K562 (cell line): ENCODE measurements around the gene CMBL. TPM values are rescaled to one million over a fixed set of nuclear protein-coding genes. Genes with fewer than 3 reads are reported as not detected.

Experiments used
- ATAC-seq: fragments of 200-7000 bp; cut with Tn5 transposase; 3 replicates; pipeline ENCODE4 v1.9.1; 2020; ENCODE audit warnings: moderate library complexity
- BruUV-seq: library from RNA; stranded (reverse); fragments of 400-500 nt; replicated peaks from 2 replicates; lab custom pipeline; 2021; lab: Mats Ljungman, UMichigan
- CTCF ChIA-PET: fragments of 300-600 bp; formaldehyde crosslinking; extraction: SDS; loops from one replicate; lab custom pipeline; 2021; ENCODE audit warnings: low intra/inter-chr PET ratio; lab: Yijun Ruan, JAX
- POLR2A ChIA-PET: fragments of 300-600, 350-650 bp; sonication (Branson Sonifier 250); formaldehyde crosslinking; extraction: SDS; loops from one replicate; lab custom pipeline; 2021; ENCODE audit warnings: antibody characterized with exemption, inconsistent platforms; lab: Yijun Ruan, JAX
- DNase-seq, 4 experiments: peaks; one replicate each; pipeline versions ENCODE4 v3.0.0 to v3.0.0-alpha.2; 2011 to 2018; ENCODE audit warnings: low spot score in 3 of 4, mixed read lengths in 3 of 4; ENCODE audit errors: extremely low read depth in 1 of 4
- FAIRE-seq: peaks from 2 replicates; lab custom pipeline; 2011; peaks lifted over from hg19 to GRCh38; lab: Jason Lieb, UNC
- H2AFZ ChIP-seq: 2 replicates; pipeline ENCODE4 v1.6.0; 2011; ENCODE audit warnings: low read depth, low read length, control low read depth, inconsistent platforms
- H3K27ac ChIP-seq: fragments of 200-600 bp; 3 replicates; pipeline ENCODE4 v1.8.0; 2011; ENCODE audit warnings: low read depth, mild to moderate bottlenecking, control low read depth, inconsistent platforms, low read length, moderate library complexity, mixed read lengths; ENCODE audit errors: extremely low read depth
- H3K27me3 ChIP-seq, 2 experiments: fragments of 300-600 bp in 1 of 2; 2 replicates in 1 of 2; 3 replicates in 1 of 2; pipeline versions ENCODE4 v1.6.0 to v1.8.0; 2011; ENCODE audit warnings: inconsistent platforms in 2 of 2, low read length in 2 of 2, mild to moderate bottlenecking in 1 of 2, mixed read lengths in 1 of 2, moderate library complexity in 1 of 2; ENCODE audit not compliant: control insufficient read depth in 2 of 2, insufficient read depth in 2 of 2
- H3K36me3 ChIP-seq: fragments of 300-600 bp; 3 replicates; pipeline ENCODE4 v1.8.0; 2011; ENCODE audit warnings: mild to moderate bottlenecking, low read length, inconsistent platforms; ENCODE audit not compliant: control insufficient read depth, insufficient read depth
- H3K4me1 ChIP-seq, 2 experiments: fragments of 200-600 bp in 1 of 2; replicated peaks in 1 of 2; 2 replicates in 1 of 2; 3 replicates in 1 of 2; pipeline versions ENCODE4 v1.5.1 to v1.8.0; 2011; ENCODE audit warnings: inconsistent platforms in 2 of 2, low read length in 2 of 2, mild to moderate bottlenecking in 1 of 2, mixed read lengths in 1 of 2, moderate library complexity in 1 of 2; ENCODE audit not compliant: control insufficient read depth in 2 of 2, insufficient read depth in 2 of 2
- H3K4me2 ChIP-seq: 2 replicates; pipeline ENCODE4 v1.6.1; 2011; ENCODE audit warnings: low read length, control low read depth, inconsistent platforms, mixed read lengths; ENCODE audit not compliant: insufficient read depth
- H3K4me3 ChIP-seq: fragments of 200-600 bp; sonication (generic), shearing (Covaris generic); 2 replicates; pipeline ENCODE4 v1.5.1; 2016; ENCODE audit warnings: control low read depth, inconsistent platforms
- H3K79me2 ChIP-seq: fragments of 200-600 bp; 3 replicates; pipeline ENCODE4 v1.8.0; 2011; ENCODE audit warnings: low read length, inconsistent platforms; ENCODE audit not compliant: control insufficient read depth, insufficient read depth
- H3K9ac ChIP-seq, 2 experiments: 2 replicates each; pipeline versions ENCODE4 v1.6.0 to v1.6.1; 2011; ENCODE audit warnings: low read depth in 2 of 2, low read length in 2 of 2, control low read depth in 1 of 2, inconsistent platforms in 1 of 2, mild to moderate bottlenecking in 1 of 2, mixed read lengths in 1 of 2; ENCODE audit not compliant: insufficient read depth in 1 of 2
- H3K9me1 ChIP-seq: one replicate; pipeline ENCODE4 v1.6.0; 2011; ENCODE audit warnings: inconsistent platforms, mild to moderate bottlenecking, low read length, moderate library complexity; ENCODE audit not compliant: control insufficient read depth, insufficient read depth
- H3K9me3 ChIP-seq: replicated peaks from 2 replicates; pipeline ENCODE4 v1.5.1; 2011; ENCODE audit warnings: low read depth, low read length, inconsistent platforms; ENCODE audit not compliant: control insufficient read depth, insufficient read depth
- H4K20me1 ChIP-seq: replicated peaks from 2 replicates; pipeline ENCODE4 v1.6.1; 2011; ENCODE audit warnings: low read length, inconsistent platforms, mixed read lengths; ENCODE audit not compliant: control insufficient read depth, insufficient read depth
- CHD2 ChIP-seq: IDR thresholded peaks from 2 replicates; pipeline ENCODE4 v1.6.1; 2011; ENCODE audit warnings: low read depth, low read length
- CREB1 ChIP-seq, 2 experiments: sonication (generic) in 1 of 2; formaldehyde crosslinking in 1 of 2; IDR thresholded peaks; 2 replicates each; pipeline versions ENCODE4 v1.6.1 to v1.8.0; 2012 to 2022; ENCODE audit warnings: inconsistent platforms in 1 of 2, mild to moderate bottlenecking in 1 of 2, missing genetic modification reagents in 1 of 2, moderate library complexity in 1 of 2
- FOXK2 ChIP-seq, 2 experiments: fragments of 450-650 bp; IDR thresholded peaks in 1 of 2; conservative IDR thresholded peaks in 1 of 2; 2 replicates each; pipeline ENCODE4 v1.6.1; 2016; ENCODE audit warnings: low read depth in 2 of 2, mild to moderate bottlenecking in 1 of 2
- HSF4 ChIP-seq: fragments of 250-450 bp; sonication (Bioruptor Pico); IDR thresholded peaks from 2 replicates; pipeline ENCODE4 v2.1.2; 2022; ENCODE audit warnings: mild to moderate bottlenecking, moderate library complexity, borderline replicate concordance
- MEF2D ChIP-seq: conservative IDR thresholded peaks from 2 replicates; pipeline ENCODE4 v1.6.1; 2016; ENCODE audit warnings: low read depth, missing genetic modification characterization, missing compliant biosample characterization
- RCOR1 ChIP-seq, 2 experiments: IDR thresholded peaks; 2 replicates each; pipeline ENCODE4 v1.6.1; 2012; ENCODE audit warnings: low read depth in 2 of 2, low read length in 2 of 2, borderline replicate concordance in 1 of 2, improper control_type of control experiment in 1 of 2
- SRSF3 ChIP-seq: fragments of 200-400 bp; formaldehyde crosslinking; IDR thresholded peaks from 2 replicates; pipeline ENCODE4 v1.6.1; 2016; ENCODE audit warnings: mild to moderate bottlenecking, low read length, moderate library complexity; ENCODE audit not compliant: insufficient read depth
- STAT6 ChIP-seq: sonication (generic); formaldehyde crosslinking; IDR thresholded peaks from 2 replicates; pipeline ENCODE4 v1.8.1; 2023; ENCODE audit warnings: mild to moderate bottlenecking, missing genetic modification reagents
- SUPT5H ChIP-seq: fragments of 450-650 bp; IDR thresholded peaks from 2 replicates; pipeline ENCODE4 v1.6.1; 2016
- TEAD1 ChIP-seq, 2 experiments: fragments of 450-650 bp in 1 of 2; sonication (generic) in 1 of 2; formaldehyde crosslinking; IDR thresholded peaks; 2 replicates each; pipeline versions ENCODE4 v1.4.0 to v1.8.0; 2020 to 2022; ENCODE audit warnings: mild to moderate bottlenecking in 2 of 2, missing genetic modification reagents in 1 of 2
- TFAP4 ChIP-seq: sonication (generic); formaldehyde crosslinking; IDR thresholded peaks from 2 replicates; pipeline ENCODE4 v1.8.0; 2022; ENCODE audit warnings: missing genetic modification reagents, mild to moderate bottlenecking, moderate library complexity, borderline replicate concordance
- ZNF212 ChIP-seq: fragments of 450-650 bp; formaldehyde crosslinking; IDR thresholded peaks from 2 replicates; pipeline ENCODE4 v1.4.0; 2020; ENCODE audit warnings: mild to moderate bottlenecking
- ZNF766 ChIP-seq: fragments of 200-800 bp; sonication (Bioruptor generic); conservative IDR thresholded peaks from 2 replicates; pipeline ENCODE4 v1.6.1; 2016; ENCODE audit warnings: missing genetic modification characterization, missing compliant biosample characterization
- WGBS: fragments of 100-300 bp; shearing (Covaris generic); methylation state at CpG from one replicate; pipeline ENCODE4 v1.1.6; 2016; ENCODE audit warnings: low coverage, mixed read lengths; ENCODE audit not compliant: insufficient coverage; ENCODE audit errors: missing lambda C conversion rate; 5-methylcytosine and 5-hydroxymethylcytosine counted together
- in situ Hi-C: fragments of 300-500 bp; cut with MboI; formaldehyde crosslinking; loops from 4 replicates; pipeline ENCODE4 v1.15.0; 2018; ENCODE audit warnings: inconsistent platforms, mixed read lengths
- intact Hi-C: fragments of 100-400 bp; cut with micrococcal nuclease; formaldehyde crosslinking; loops from 2 replicates; pipeline ENCODE4 v1.14.2; 2022
- polyA plus RNA-seq, 8 experiments: library from polyadenylated mRNA; depleted of rRNA in 4 of 8; stranded (reverse) in 5 of 8; unstranded in 3 of 8; fragments of >200 nt; fragmentation: Nextera tagmentation in 2 of 8; fragmentation: Illumina TruSeq in 1 of 8; extraction: Ambion mirVana in 2 of 8; extraction: Trizol in 1 of 8; gene quantifications; 2 replicates each; pipeline versions ENCODE4 v1.2.1 to v1.2.3, GENCODE V29; 2011 to 2014; ENCODE audit warnings: inconsistent platforms in 1 of 8, missing spikeins in 1 of 8
- total RNA-seq, 7 experiments: library from RNA; depleted of rRNA in 6 of 7; stranded (reverse); fragments of >200 nt in 6 of 7; fragmentation: Illumina TruSeq in 2 of 7; extraction: Trizol in 2 of 7; gene quantifications; 2 replicates each; pipeline versions ENCODE4 v1.2.1 to v1.2.3, GENCODE V29; 2011 to 2021; ENCODE audit warnings: low replicate concordance in 1 of 7
- TF ChIP-seq, protein P1 (sequence below): fragments of 200-800 bp; sonication (Bioruptor generic); IDR thresholded peaks from 2 replicates; pipeline ENCODE4 v1.6.1; 2017; ENCODE audit warnings: missing genetic modification characterization, missing compliant biosample characterization

Gene CMBL
- total and polyA plus RNA-seq, 9 of the 15 experiments (the other 6 are each of a cell fraction or from before 2014, with no cell fraction given), result 22.6 to 192 (median 71.1) TPM

DNA sequence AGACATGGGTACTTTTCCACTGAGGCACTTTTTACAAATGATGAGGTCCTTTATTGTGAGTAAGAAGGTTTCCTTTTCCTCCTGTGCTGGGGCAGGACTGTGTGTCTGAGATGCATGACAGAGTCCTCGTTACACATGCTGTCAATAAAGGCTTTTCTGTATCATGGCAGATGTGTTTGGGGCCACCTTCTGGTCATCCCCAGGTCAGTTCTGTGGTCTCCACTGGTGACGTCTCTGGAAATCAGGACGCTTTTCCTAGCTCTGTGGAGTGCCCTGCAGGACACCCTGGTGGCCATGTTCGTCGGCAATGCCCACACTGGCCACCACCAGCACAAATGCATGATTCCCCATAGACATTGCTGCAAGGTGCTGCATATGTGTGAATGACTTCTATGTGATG is 2.8 kb downstream of the CMBL start:
- no peak overlapping the region for H2AFZ ChIP-seq
- H3K4me3 ChIP-seq, result peak overlapping the region; percentile 0; the same call in 1 of the 2 replicates
- peak; percentile 72 to 87 (median 74) for DNase-seq
- ChIA-PET POLR2A (interaction anchor here (0.6 to 2.1 kb wide), 6 partner anchors 10 to 273 kb away, joined by 3 to 9 read pairs (median 4); no protein-coding TSS in a partner anchor), CTCF (no interaction called here)
- peak; percentile 60 for ATAC-seq
- H3K79me2 ChIP-seq, result peaks cover 77% of the 10 kb centered on the region
- no peaks in the 10 kb centered on the region for H4K20me1 ChIP-seq
- peak overlapping the region; percentile 94 for H3K27ac ChIP-seq
- no peaks in the 10 kb centered on the region for H3K27me3 ChIP-seq
- peak; percentile 75 for FAIRE-seq
- WGBS, result 14% methylated on average over 5 of the region's 5 CpGs
- 0 out of 2 replicates have a peak, but pooled peaks cover 4% of the 10 kb centered on the region for H3K9me3 ChIP-seq
- no TSS peak for BruUV-seq
- in situ Hi-C loops, result no loop called here
- H3K4me1 ChIP-seq, result peaks cover 44 to 61% of the 10 kb centered on the region in 2 experiments
- intact Hi-C loops, result loop anchor here (1.0 to 10.0 kb wide), 3 partner anchors 21 to 300 kb away; partner anchors contain the start of gene CCT5
- H3K36me3 ChIP-seq, result peaks cover 37% of the 10 kb centered on the region
- peak overlapping the region; percentile 75 for H3K4me2 ChIP-seq
- H3K9me1 ChIP-seq, result no peaks in the 10 kb centered on the region
- H3K9ac ChIP-seq, result peak overlapping the region; percentile 38 to 79; a peak in 3 of 4 replicates
- TF ChIP-seq CHD2 (no peak), SUPT5H (no peak), STAT6 (CRISPR knock-in tag) (0 out of 2 replicates have a peak, but pooled peaks have one; percentile 43), RCOR1 (IDR thresholded peaks at IDR 0.05; ENCODE audit: borderline replicate concordance in 1 of 2, low read depth in 2 of 2, low read length in 2 of 2) (peak in 1 of 2 experiments; percentile 77; a peak in 2 of 4 replicates), SRSF3 (no peak), ZNF212 (CRISPR knock-in tag) (no peak), HSF4 (peak; percentile 25; the same call in 1 of the 2 replicates), MEF2D (tag) (0 out of 2 replicates have a peak, but pooled peaks have one; percentile 21), ZNF766 (0 out of 2 replicates have a peak, but pooled peaks have one; percentile 56), FOXK2 (conservative IDR thresholded peaks at IDR 0.05 in 1 of 2, IDR thresholded peaks at IDR 0.05 in 1 of 2; ENCODE audit: low read depth in 2 of 2) (peak; percentile 84 to 86), CREB1 (IDR thresholded peaks at IDR 0.05) (no peak; the same call in 1 of the 2 replicates), CREB1 (CRISPR knock-in tag; IDR thresholded peaks at IDR 0.05) (peak; percentile 54; the same call in 1 of the 2 replicates), TEAD1 (CRISPR knock-in tag; IDR thresholded peaks at IDR 0.05) (0 out of 4 replicates have a peak, but pooled peaks of 1 of the 2 experiments have one; percentile 44), TFAP4 (CRISPR knock-in tag) (peak; percentile 47; the same call in 1 of the 2 replicates)
- TF ChIP-seq, protein P1, sequence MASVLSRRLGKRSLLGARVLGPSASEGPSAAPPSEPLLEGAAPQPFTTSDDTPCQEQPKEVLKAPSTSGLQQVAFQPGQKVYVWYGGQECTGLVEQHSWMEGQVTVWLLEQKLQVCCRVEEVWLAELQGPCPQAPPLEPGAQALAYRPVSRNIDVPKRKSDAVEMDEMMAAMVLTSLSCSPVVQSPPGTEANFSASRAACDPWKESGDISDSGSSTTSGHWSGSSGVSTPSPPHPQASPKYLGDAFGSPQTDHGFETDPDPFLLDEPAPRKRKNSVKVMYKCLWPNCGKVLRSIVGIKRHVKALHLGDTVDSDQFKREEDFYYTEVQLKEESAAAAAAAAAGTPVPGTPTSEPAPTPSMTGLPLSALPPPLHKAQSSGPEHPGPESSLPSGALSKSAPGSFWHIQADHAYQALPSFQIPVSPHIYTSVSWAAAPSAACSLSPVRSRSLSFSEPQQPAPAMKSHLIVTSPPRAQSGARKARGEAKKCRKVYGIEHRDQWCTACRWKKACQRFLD, result peak; percentile 50; the same call in 1 of the 2 replicates
